Neural progenitor cell (in vitro differentiated cells): ENCODE measurements around the gene MPZL1.

Experiments used
- CTCF ChIP-seq: fragments of 200-600 bp; sonication (generic); IDR thresholded peaks from 2 replicates; pipeline ENCODE4 v1.5.1; 2017; ENCODE audit warnings: antibody characterized with exemption, mild to moderate bottlenecking
- EZH2 ChIP-seq: fragments of 200-600 bp; sonication (generic); IDR thresholded peaks from 2 replicates; pipeline ENCODE4 v1.6.1; 2017; ENCODE audit warnings: antibody characterized with exemption, mild to moderate bottlenecking, moderate library complexity
- EZH2phosphoT487 ChIP-seq: fragments of 200-600 bp; sonication (generic); IDR thresholded peaks from 2 replicates; pipeline ENCODE4 v1.6.1; 2017; ENCODE audit warnings: antibody characterized with exemption

- TF ChIP-seq CTCF (no peak), EZH2 (no peak), EZH2phosphoT487 (no peak)
Observed at GRCh38 chr1:167774710-167775109, 52.9 kb downstream of the MPZL1 start.
